HUES6 (cell line): ENCODE measurements around the gene NOM1.

Experiments used
- H3K27ac ChIP-seq: 2 replicates; pipeline ENCODE4 v1.7.0; 2013; ENCODE audit warnings: low read depth, mild to moderate bottlenecking, low read length, inconsistent platforms
- H3K27me3 ChIP-seq: 2 replicates; pipeline ENCODE4 v1.6.1; 2013; ENCODE audit warnings: low read length; ENCODE audit not compliant: control insufficient read depth, insufficient read depth
- H3K36me3 ChIP-seq: 2 replicates; pipeline ENCODE4 v1.6.1; 2013; ENCODE audit warnings: low read length; ENCODE audit not compliant: control insufficient read depth, insufficient read depth
- H3K4me1 ChIP-seq: 2 replicates; pipeline ENCODE4 v1.6.1; 2013; ENCODE audit warnings: low read length; ENCODE audit not compliant: control insufficient read depth, insufficient read depth
- H3K4me3 ChIP-seq: 2 replicates; pipeline ENCODE4 v1.5.1; 2013; ENCODE audit warnings: low read depth, low read length
- H3K9ac ChIP-seq: one replicate; pipeline ENCODE4 v1.6.1; 2013; ENCODE audit warnings: mild to moderate bottlenecking, low read length
- H3K9me3 ChIP-seq: 2 replicates; pipeline ENCODE4 v1.6.1; 2013; ENCODE audit warnings: low read depth, low read length; ENCODE audit not compliant: control insufficient read depth, insufficient read depth

NOM1 gene

DNA sequence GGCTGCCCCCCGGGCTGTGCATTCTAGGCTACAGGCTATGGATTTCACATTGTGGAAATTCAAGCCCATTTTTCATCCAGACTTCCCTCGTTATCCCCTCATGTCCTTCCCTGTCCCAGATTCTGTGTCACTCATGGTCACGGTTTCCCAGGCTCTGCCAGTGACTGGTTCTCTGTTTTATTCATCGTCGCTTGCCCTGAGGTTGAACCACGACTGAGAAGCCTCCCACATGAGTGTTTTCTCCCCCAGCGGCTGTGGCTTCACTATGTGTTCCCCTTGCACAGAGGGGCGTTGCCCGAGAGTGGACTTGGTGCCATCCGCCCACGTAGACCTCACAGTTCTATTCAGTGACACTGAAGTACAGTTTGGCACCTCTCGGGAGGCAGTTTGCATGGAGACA, 14.0 kb downstream of the NOM1 start:
- Histone ChIP-seq H3K9me3 (no peaks in the 10 kb centered on the region), H3K4me3 (no peak overlapping the region), H3K9ac (no peak overlapping the region), H3K4me1 (no peaks in the 10 kb centered on the region), H3K27me3 (no peaks in the 10 kb centered on the region), H3K27ac (no peak overlapping the region), H3K36me3 (peaks cover 96% of the 10 kb centered on the region)

DNA sequence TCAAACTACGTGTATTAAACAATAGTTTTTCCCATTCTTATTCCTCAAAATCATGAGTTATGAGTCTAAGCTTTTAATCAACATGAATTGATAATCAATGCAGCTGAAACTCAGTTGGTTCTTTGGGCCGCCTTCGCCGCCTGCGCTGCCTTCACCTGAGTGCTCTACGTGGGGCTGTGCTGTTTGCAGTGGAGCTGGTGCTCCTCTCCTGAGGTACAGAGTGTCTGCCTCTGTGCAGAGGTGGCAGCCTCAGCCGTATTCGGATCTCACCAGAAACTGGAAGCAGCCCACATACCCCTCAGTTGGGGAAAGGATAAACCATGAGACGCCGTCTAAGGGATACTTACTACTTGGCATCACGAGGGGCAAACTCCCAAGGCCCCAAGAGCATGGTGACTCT, 15.5 kb downstream of the NOM1 start:
- Histone ChIP-seq H3K4me3 (no peak overlapping the region), H3K9me3 (no peaks in the 10 kb centered on the region), H3K36me3 (peaks cover 97% of the 10 kb centered on the region), H3K27me3 (no peaks in the 10 kb centered on the region), H3K27ac (no peak overlapping the region), H3K9ac (no peak overlapping the region), H3K4me1 (no peaks in the 10 kb centered on the region)

DNA sequence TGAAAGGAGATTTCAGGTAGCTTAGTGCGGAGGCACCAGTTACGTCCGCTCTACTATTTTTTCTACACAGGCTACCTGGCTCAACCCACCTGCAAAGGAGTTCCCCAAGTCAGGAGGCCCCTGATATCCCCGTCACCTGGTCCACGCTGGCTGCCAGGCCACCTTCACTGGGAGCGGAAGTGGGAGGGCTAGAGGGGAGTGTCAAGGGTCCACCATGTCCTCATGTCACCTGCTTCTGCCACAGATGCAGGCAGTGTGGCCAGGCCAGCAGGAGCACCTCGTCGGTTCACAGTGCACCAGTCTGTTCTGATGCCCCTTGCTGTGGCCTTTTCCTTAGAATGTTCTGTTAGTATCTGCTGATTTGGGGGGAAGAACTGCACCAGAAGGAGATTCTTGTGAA, 16.9 kb downstream of the NOM1 start:
- Histone ChIP-seq H3K27me3 (no peaks in the 10 kb centered on the region), H3K27ac (no peak overlapping the region), H3K9me3 (no peaks in the 10 kb centered on the region), H3K9ac (no peak overlapping the region), H3K36me3 (peaks cover 93% of the 10 kb centered on the region), H3K4me1 (no peaks in the 10 kb centered on the region), H3K4me3 (no peak overlapping the region)

DNA sequence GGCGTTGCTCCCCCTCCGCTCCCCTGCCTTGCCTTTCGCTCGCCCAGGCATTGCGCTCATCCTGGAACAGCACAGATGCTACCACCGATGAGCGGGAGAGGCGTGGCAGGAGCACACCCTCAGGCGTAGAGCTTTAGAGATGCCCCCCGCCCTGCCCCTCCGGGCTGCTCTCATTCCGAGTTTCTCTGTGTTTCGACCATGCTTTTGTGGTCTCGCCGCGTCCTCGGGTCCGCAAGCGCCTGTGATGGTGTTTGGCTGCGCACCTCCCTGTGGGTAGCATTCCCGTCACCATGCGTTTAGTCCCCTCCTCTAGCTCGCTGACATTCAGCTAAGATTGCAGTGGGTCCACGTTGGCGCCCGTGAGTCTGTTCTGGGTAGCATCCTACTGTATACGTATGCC, 18.7 kb downstream of the NOM1 start:
- Histone ChIP-seq H3K4me3 (no peak overlapping the region), H3K36me3 (peaks cover 84% of the 10 kb centered on the region), H3K27me3 (no peaks in the 10 kb centered on the region), H3K9me3 (no peaks in the 10 kb centered on the region), H3K4me1 (no peaks in the 10 kb centered on the region), H3K27ac (no peak overlapping the region), H3K9ac (no peak overlapping the region)

DNA sequence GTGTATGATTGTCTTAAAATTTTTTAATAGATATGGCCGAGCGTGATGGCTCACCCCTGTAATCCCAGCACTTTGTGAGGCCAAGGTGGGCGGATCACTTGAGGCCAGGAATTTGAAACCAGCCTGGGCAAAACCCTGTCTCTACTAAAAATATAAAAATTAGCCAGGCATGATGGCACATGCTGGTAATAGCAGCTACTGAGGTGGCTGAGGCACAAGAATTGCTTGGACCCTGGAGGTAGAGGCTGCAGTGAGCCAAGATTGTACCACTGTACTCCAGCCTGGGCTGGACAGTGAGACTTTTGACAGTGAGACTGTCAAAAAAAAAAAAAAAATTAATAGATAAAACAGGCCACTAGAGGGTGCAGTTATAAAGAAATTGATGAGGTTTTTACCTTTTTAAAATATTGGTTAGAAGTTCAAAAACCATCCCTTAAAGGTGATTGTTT, 20.5 kb downstream of the NOM1 start:
- H3K36me3 ChIP-seq = peaks cover 65% of the 10 kb centered on the region
- H3K9ac ChIP-seq = no peak overlapping the region
- H3K27me3 ChIP-seq = no peaks in the 10 kb centered on the region
- H3K4me1 ChIP-seq = no peaks in the 10 kb centered on the region
- H3K9me3 ChIP-seq = no peaks in the 10 kb centered on the region
- no peak overlapping the region for H3K4me3 ChIP-seq
- no peak overlapping the region for H3K27ac ChIP-seq

DNA sequence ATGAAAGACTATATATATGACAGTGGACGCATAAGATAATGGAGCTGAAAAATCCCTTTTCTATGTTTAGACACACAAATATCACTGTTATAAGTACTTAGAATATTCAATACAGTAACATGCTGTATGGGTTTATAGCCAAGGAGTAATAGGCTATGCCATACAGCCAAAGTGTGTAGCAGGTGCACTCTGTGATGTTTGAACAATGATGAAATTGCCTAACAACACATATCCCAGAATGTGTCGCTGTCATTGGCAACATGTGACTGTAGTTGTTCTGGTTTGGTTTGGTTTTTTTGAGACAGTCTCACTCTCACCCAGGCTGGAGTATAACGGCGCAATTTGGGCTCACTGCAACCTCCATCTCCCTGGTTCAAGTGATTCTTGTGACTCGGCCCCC, 26.1 kb downstream of the NOM1 start:
- Histone ChIP-seq H3K27ac (no peak overlapping the region), H3K27me3 (no peaks in the 10 kb centered on the region), H3K36me3 (peaks cover 16% of the 10 kb centered on the region), H3K9ac (no peak overlapping the region), H3K4me1 (no peaks in the 10 kb centered on the region), H3K9me3 (no peaks in the 10 kb centered on the region), H3K4me3 (no peak overlapping the region)

DNA sequence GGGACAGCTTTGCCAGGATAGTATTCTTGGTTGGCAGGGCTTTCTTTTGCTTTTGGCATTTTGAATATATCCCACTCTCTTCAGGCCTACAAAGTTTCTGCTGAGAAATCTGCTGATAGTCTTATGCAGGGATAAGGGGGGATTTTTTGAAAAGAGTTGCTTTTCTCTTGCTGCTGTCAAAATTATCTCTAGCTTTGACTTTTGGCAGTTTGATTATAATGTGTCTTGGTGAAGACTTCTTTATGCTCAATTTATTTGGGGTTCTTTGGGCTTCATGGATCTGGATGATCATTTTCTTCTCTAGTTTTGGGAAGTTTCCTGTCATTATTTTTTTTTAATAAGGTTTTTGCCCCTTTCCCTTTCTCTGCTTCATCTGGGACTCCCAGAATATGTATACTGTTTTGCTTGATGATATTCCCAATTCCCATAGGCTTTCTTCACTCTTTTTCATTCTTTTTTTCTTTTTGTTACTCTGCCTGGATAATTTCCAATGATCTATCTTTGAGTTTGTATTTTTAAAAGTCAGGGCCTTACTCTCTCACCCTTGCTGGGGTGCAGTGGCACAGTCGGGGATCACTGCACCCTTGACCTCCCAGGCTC, 29.6 kb downstream of the NOM1 start:
- H3K9me3 ChIP-seq = no peaks in the 10 kb centered on the region
- H3K4me1 ChIP-seq = no peaks in the 10 kb centered on the region
- H3K27ac ChIP-seq = no peak overlapping the region
- no peak overlapping the region for H3K9ac ChIP-seq
- no peaks in the 10 kb centered on the region for H3K36me3 ChIP-seq
- no peak overlapping the region for H3K4me3 ChIP-seq
- H3K27me3 ChIP-seq = no peaks in the 10 kb centered on the region; the same call in 1 of the 2 replicates

DNA sequence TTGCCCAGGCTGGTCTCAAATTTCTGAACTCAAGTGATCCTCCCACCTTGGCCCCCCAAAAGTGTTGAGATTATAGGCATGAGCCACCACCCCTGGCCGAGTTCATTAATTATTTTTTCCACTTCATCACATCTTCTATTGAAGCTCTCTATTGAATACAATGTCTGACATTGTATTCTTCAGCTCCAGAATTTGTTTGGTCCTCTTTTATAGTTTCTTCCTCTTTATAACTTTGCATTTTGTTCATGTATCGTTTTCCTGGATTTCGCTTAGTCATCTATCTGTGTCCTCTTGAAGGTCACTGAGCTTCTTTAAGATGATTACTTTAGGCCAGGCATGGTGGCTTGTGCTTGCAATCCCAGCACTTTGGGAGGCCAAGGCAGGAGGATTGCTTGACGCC, 30.2 kb downstream of the NOM1 start:
- Histone ChIP-seq H3K9ac (no peak overlapping the region), H3K27me3 (no peaks in the 10 kb centered on the region; the same call in 1 of the 2 replicates), H3K27ac (no peak overlapping the region), H3K4me1 (no peaks in the 10 kb centered on the region), H3K36me3 (no peaks in the 10 kb centered on the region), H3K9me3 (no peaks in the 10 kb centered on the region), H3K4me3 (no peak overlapping the region)

DNA sequence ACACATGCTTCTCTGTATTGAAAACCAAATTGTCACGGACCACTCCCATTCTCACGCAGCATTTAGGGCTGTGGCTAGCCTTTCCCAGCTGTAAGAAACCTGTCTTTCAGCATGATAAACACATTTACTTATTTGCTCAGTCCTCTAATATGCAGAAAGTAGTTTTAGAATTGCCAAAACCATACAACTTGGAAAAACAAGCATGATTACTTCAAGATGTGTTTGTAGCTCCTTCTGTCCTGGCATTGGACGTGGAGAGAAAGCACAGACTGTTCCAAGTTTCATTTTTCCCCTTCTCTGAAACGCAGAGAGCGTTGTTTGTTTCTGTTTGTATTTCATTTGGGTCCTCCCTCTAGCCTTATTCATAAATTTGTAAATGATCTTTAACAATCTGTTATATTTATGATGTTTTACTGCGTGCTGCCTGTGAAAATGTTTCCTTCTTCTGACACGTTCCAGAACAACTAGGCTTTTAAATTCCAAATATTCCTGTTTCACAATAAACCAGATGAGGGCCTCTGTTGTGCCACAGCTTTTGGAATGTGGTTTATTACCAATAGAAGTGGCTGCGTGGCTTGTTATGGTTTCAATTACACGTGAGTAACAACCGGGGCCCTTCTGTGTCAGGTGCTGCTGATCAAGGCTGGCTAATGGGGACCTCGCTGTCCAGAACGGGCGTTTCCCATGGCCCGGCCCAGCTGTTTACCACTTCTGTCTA, 34.8 kb downstream of the NOM1 start:
- Histone ChIP-seq H3K4me3 (no peak overlapping the region), H3K9me3 (no peaks in the 10 kb centered on the region), H3K4me1 (no peaks in the 10 kb centered on the region), H3K9ac (no peak overlapping the region), H3K27ac (no peak overlapping the region), H3K27me3 (no peaks in the 10 kb centered on the region; the same call in 1 of the 2 replicates), H3K36me3 (no peaks in the 10 kb centered on the region)

DNA sequence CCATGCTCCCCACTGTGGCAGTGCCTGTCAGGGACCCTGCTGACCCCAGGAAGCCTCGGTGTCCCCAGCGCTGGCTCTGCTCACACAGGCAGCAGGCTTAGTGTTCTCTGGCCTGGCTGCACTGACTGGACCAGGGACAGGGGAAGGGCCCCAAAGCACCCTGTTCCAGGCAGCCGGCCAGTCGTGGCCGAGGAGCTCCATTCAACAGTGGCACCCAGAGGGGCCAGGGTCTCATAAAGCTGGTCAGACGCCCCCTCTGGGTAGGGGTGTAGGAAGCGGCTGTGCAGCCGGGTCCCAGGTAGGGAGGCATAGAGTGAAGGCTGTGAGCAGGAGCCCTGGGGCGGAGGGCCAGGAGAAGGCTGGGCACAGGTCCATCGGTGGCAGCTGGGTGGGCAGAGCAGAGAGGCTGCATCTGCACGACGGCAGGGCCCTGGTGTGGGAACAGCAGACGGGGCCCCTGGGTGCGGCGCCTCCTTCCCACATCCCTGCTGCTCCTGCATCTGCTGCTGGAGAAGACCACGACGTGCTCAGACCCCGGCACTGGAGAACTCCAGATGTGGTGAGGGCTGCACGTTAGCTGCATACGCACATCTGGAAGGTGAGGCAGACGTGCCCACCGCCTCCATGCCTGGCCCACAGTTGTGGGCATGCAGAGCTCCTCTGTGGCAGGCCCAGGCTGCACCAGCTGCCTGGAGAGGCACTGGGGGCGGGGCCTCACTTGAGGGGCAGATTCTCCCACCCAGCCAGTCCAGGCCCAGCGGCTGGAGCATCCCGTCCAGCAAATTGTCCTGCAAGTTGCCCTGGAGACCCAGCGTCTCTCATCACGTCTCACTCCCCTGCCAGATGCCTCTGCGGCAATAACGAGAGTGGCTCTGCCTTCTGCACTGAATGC, 35.8 kb downstream of the NOM1 start:
- H3K27me3 ChIP-seq = no peaks in the 10 kb centered on the region; the same call in 1 of the 2 replicates
- H3K4me3 ChIP-seq = no peak overlapping the region
- no peak overlapping the region for H3K9ac ChIP-seq
- H3K4me1 ChIP-seq = no peaks in the 10 kb centered on the region
- H3K36me3 ChIP-seq = no peaks in the 10 kb centered on the region
- no peak overlapping the region for H3K27ac ChIP-seq
- no peaks in the 10 kb centered on the region for H3K9me3 ChIP-seq

DNA sequence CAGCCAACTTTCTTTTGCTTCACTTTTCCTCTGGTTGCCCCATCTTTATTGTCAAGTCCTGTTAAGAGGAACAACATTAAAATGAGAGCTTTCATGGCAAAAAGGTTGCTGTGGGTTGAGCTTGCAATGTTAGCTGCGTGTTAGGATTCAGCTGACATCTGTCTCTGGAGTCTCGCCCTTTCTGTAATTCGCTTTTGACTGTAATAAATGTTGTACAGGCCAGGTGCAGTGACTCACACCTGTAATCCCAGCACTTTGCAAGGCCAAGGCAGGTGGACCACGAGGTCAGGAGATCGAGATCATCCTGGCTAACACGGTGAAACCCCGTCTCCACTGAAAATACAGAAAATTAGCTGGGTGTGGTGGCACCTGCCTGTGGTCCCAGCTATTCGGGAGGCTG, 36.9 kb downstream of the NOM1 start:
- no peaks in the 10 kb centered on the region for H3K4me1 ChIP-seq
- H3K4me3 ChIP-seq = no peak overlapping the region
- no peaks in the 10 kb centered on the region for H3K27me3 ChIP-seq
- H3K9ac ChIP-seq = no peak overlapping the region
- no peaks in the 10 kb centered on the region for H3K36me3 ChIP-seq
- no peaks in the 10 kb centered on the region for H3K9me3 ChIP-seq
- H3K27ac ChIP-seq = no peak overlapping the region
